Epidermal melanocyte (primary cell): ENCODE results near the gene ELAC2.

ENCODE experiments used
- DNase-seq: peaks from one replicate; pipeline ENCODE4 v3.0.0; 2011; ENCODE audit warnings: low spot score; ENCODE audit not compliant: insufficient read length

Gene ELAC2

GRCh38 chr17:13017655-13018459, at the start of gene ELAC2:
Gene ELAC2 (minus strand): TSS chr17:13018027. CDS start chr17:13017947, 80 bp downstream.
- peak; percentile 91 for DNase-seq

GRCh38 chr17:13065032-13065431, 47.2 kb upstream of the ELAC2 start:
- DNase-seq, result no peak

GRCh38 chr17:13055131-13055530, 37.3 kb upstream of the ELAC2 start:
- no peak for DNase-seq

- DNase-seq, result no peak
These were observed 36.8 kb upstream of the ELAC2 start for GRCh38 chr17:13054666-13055065.

GRCh38 chr17:13051915-13052314, 34.1 kb upstream of the ELAC2 start:
- DNase-seq, result no peak

- DNase-seq, result no peak
These were observed 29.3 kb upstream of the ELAC2 start for GRCh38 chr17:13047011-13047606.

GRCh38 chr17:13046361-13046760, 28.5 kb upstream of the ELAC2 start:
- DNase-seq, result no peak

DNA sequence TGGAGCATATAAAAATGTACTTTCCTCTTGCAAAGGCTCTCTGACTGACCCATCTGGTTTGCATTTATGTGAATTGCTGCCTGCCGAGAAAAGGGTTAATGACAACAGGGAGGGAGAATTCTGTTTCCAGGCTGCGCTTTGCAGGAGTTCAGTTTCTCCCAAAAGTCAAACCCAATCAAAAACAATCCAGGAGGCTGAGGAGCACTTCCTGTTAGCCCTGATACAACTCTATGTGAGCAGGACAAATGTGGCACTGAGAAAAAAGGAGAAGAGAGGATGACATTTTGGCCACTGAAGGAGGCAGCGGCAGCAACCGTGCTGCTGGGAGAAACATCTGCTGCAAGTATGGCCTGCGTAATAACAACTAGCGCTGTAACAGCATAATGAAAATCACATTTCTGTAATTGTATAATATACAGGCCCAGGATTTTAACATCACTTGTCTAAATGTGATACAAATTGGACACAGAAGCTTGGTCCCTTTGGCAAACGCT, 26.8 kb upstream of the ELAC2 start:
- peak; percentile 58 for DNase-seq

DNA sequence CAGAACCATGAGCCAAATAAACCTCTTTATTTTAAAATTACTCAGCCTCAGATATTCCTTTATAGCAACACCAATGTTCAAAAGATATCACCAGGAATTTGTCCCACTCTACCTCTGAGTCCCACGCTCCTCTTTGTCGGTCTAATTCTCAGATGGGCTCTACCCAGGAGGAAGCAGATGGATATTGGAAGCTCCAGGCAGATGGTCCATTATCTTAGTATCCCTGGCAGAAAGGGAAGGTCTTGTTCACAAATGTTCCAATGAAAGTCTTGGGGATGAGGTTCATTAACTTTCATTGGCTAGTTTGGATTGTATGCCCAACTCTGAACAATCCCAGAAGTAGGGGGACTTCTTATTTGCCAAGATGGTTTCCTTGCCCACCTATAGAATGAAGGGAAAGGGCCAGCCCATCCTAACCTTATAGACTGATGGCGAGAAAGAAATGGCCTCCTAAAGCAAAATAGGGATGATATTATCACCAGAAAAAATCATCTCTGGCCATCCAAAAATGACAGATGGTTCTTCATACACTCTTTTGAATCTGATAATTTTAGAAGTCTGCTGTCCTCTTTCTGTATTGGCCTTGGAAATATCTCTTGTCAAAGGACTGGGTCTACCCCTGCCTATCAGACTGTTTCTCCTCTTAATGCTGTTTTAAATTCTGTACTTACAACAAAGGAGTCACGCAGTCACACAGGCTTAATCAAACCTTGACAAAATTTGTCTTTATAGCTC, 21.3 kb upstream of the ELAC2 start:
- no peak for DNase-seq

- DNase-seq, result no peak
These were observed 18.9 kb upstream of the ELAC2 start for GRCh38 chr17:13036751-13037150.

DNA sequence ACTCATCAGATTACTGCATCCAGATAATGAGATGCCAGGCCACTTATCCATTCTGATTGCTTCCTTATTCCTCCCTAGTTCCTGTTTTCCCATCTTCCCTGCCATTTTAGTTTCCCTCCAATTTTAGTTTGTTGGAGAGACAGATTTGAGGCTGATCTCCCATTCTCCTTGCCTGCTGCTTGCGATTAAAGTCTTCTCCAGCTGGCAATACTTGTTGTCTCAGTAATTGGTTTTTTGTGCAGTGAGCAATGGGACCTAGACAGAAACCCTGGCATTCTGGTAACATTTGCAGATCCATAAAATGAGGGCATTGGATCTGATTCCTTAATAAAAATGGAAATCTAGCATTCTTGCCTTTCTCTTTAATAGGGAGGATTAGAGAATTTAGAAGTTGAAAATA, 17.6 kb upstream of the ELAC2 start:
- no peak for DNase-seq

DNA sequence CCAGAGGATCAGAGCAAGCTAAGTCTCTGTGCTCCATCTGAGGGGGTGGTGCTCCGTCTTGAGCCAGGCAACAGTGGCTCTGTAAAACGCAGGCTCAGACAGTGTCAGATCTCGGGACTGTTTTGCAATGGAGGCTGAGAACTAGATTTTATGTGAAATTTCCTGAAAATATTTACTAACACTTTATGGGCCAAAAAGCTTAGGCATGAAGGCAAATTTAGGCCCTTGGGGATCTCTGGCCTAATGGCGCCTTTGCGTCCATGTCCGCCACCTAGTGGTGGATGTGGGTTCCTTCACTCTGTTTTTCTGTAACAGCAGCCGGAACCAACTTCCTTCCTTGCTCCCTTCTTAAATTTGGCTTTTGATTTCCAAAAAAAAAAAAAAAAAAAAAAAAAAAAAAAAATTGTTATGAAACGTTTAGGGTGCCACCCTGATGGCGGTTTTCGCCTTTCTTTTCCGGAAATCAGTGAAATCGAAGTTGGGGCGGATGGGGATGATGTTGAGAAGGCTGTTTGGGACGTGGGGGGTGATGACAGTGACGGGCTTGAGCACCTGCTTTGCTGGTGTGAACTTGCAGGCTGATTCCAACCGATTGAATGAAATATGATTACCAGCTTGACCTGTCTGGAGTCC, 14.0 kb upstream of the ELAC2 start:
- DNase-seq, result peak; percentile 31

DNA sequence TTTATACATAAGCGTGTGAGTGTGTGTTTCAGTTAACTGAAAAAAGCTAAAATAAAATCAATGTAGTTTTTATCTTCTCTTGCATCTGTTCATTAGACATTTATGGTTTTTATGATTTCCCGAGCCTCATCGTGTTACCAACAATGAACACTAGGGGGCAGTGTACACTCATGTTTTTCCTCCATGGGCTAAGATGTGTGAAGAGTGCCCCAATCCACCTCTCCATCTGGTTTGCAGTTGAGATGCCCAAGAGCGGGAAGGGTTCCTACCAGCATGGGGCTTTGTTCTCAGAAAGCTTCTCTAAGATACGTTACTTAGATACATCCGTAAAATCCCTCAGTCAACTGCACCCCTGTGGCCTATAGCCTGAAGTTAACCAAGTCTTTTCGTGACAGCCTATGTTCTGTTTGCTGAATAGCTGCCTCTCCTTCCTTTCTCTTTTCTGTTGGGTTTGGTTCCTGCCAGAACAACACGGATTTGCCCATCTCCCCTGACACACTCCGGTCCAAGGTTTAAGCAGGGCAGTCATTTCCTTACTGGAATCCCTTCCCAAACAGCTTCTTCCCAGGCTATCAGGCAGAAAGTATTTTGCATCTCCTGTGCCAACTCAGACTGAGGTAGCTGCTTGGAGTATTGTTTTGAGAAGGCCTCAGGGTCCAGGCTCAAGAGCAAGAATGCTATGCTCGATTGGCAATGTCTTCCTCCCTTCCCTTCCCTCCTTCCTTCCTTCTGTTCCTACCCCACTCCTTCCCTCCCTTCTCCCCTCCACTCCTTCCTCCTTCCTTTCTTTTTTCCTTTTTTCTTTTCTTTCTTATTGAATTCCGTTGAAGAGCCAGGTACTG, 12.9 kb upstream of the ELAC2 start:
- peak; percentile 57 for DNase-seq

DNA sequence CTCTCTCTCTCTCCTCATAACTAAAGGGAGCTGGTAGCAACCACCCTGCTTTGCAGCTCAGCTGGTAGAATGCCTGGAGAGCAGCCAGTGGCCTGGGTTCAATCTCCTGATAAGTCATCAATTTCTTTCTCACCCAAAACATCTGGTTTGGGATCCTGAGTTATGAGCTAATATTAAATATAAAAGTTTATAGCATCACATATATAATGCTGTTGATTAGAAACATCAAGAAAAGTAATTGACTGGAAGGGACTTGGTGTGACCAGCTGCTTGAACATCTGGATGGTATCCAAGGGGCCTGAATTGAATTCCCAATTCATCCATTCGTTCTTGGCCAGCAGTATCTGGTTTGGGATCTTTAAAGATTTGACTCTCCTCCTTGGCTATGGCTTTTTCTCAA, 12.2 kb upstream of the ELAC2 start:
- DNase-seq, result no peak

GRCh38 chr17:13029340-13029739, 11.5 kb upstream of the ELAC2 start:
- DNase-seq, result no peak

GRCh38 chr17:13027246-13027645, 9.4 kb upstream of the ELAC2 start:
- DNase-seq, result no peak

- DNase-seq, result no peak
These were observed 7.9 kb upstream of the ELAC2 start for GRCh38 chr17:13025687-13026086.

GRCh38 chr17:13025258-13025627, 7.4 kb upstream of the ELAC2 start:
- DNase-seq, result no peak

GRCh38 chr17:13024526-13025257, 6.9 kb upstream of the ELAC2 start:
- peak; percentile 51 for DNase-seq

GRCh38 chr17:13024016-13024415, 6.2 kb upstream of the ELAC2 start:
- DNase-seq, result no peak
